IPS-18c (cell line): Measurements from ENCODE around the gene DNAJC5.
A peak's percentile ranks its signal among the peaks of the same experiment; 100 is the strongest.
"Not testable (repeated sequence)": the region's sequence is repeated elsewhere in the genome, so short reads cannot be mapped to it uniquely, and the experiment has no call there.

Experiments
- H3K4me3 ChIP-seq: 2 replicates; pipeline ENCODE4 v1.7.0; 2013; ENCODE audit warnings: low read depth, mild to moderate bottlenecking, low read length, moderate library complexity; ENCODE audit not compliant: insufficient read depth
- H3K9me3 ChIP-seq: one replicate; pipeline ENCODE4 v1.6.1; 2013; ENCODE audit warnings: mild to moderate bottlenecking, low read length, moderate library complexity; ENCODE audit not compliant: control insufficient read depth, insufficient read depth

Gene DNAJC5

GRCh38 chr20:63976511-63976910 lies 81.6 kb downstream of the DNAJC5 start:
- not testable (repeated sequence) for H3K4me3 ChIP-seq, H3K9me3 ChIP-seq

GRCh38 chr20:63976980-63977738 lies 82.2 kb downstream of the DNAJC5 start:
- no peak overlapping the region for H3K4me3 ChIP-seq
- H3K9me3 ChIP-seq: no peaks in the 10 kb centered on the region

GRCh38 chr20:63977739-63978276 lies 82.9 kb downstream of the DNAJC5 start:
- H3K9me3 ChIP-seq: no peaks in the 10 kb centered on the region
- no peak overlapping the region for H3K4me3 ChIP-seq

GRCh38 chr20:63978319-63979228 lies 83.6 kb downstream of the DNAJC5 start:
- Histone ChIP-seq H3K9me3 (no peaks in the 10 kb centered on the region), H3K4me3 (peak overlapping the region; percentile 84)

- Histone ChIP-seq H3K9me3 (no peaks in the 10 kb centered on the region), H3K4me3 (peak overlapping the region; percentile 84)
These were observed 84.3 kb downstream of the DNAJC5 start for GRCh38 chr20:63979229-63979556.

GRCh38 chr20:63979557-63980316 lies 84.8 kb downstream of the DNAJC5 start, which contains the start of gene SAMD10:
SAMD10 (minus strand) TSS chr20:63979642; CDS start chr20:63979467, 175 bp downstream.
- H3K9me3 ChIP-seq: no peaks in the 10 kb centered on the region
- peak within 1 kb of the TSS; percentile 84 for H3K4me3 ChIP-seq

- no peaks in the 10 kb centered on the region for H3K9me3 ChIP-seq
- H3K4me3 ChIP-seq: peak overlapping the region; percentile 84
These were observed 85.4 kb downstream of the DNAJC5 start for GRCh38 chr20:63980317-63980805.

GRCh38 chr20:63980806-63981728 lies 86.1 kb downstream of the DNAJC5 start, which contains the start of gene PRPF6:
PRPF6 (plus strand) TSS chr20:63981132; CDS start chr20:63981246, 114 bp downstream.
- Histone ChIP-seq H3K9me3 (no peaks in the 10 kb centered on the region), H3K4me3 (peak within 1 kb of the TSS; percentile 87)

GRCh38 chr20:63982937-63983336 lies 88.0 kb downstream of the DNAJC5 start:
- no peaks in the 10 kb centered on the region for H3K9me3 ChIP-seq
- no peak overlapping the region for H3K4me3 ChIP-seq
